Astrocyte (in vitro differentiated cells and primary cell): Measurements from ENCODE around the gene C11orf24. TPM values are rescaled to one million over a fixed set of nuclear protein-coding genes. Genes with fewer than 3 reads are reported as not detected.

Experiments used
- DNase-seq: peaks from one replicate; pipeline ENCODE4 v3.0.0-alpha.2; 2010; ENCODE audit warnings: low read depth
- FAIRE-seq: peaks from 2 replicates; lab custom pipeline; 2011; peaks lifted over from hg19 to GRCh38; lab: Jason Lieb, UNC
- H2AFZ ChIP-seq: 2 replicates; pipeline ENCODE4 v1.6.0; 2012; ENCODE audit warnings: low read depth, low read length, inconsistent platforms
- H3K27ac ChIP-seq: 2 replicates; pipeline ENCODE4 v1.5.1; 2011; ENCODE audit warnings: low read depth, low read length, inconsistent platforms
- H3K27me3 ChIP-seq: 2 replicates; pipeline ENCODE4 v1.6.0; 2011; ENCODE audit warnings: low read length, inconsistent platforms; ENCODE audit not compliant: insufficient read depth
- H3K36me3 ChIP-seq: 2 replicates; pipeline ENCODE4 v1.5.1; 2011; ENCODE audit warnings: low read length, inconsistent platforms; ENCODE audit not compliant: insufficient read depth
- H3K4me1 ChIP-seq: 2 replicates; pipeline ENCODE4 v1.5.1; 2011; ENCODE audit warnings: low read length, inconsistent platforms; ENCODE audit not compliant: insufficient read depth
- H3K4me2 ChIP-seq: 2 replicates; pipeline ENCODE4 v1.6.0; 2012; ENCODE audit warnings: low read length, inconsistent platforms
- H3K4me3 ChIP-seq: 2 replicates; pipeline ENCODE4 v1.5.1; 2011; ENCODE audit warnings: low read depth, mild to moderate bottlenecking, low read length, inconsistent platforms; ENCODE audit not compliant: insufficient read depth
- H3K79me2 ChIP-seq: 2 replicates; pipeline ENCODE4 v1.6.0; 2012; ENCODE audit warnings: mild to moderate bottlenecking, low read length, inconsistent platforms; ENCODE audit not compliant: insufficient read depth
- H3K9ac ChIP-seq: 2 replicates; pipeline ENCODE4 v1.6.0; 2012; ENCODE audit warnings: mild to moderate bottlenecking, low read length, inconsistent platforms
- H3K9me3 ChIP-seq: 2 replicates; pipeline ENCODE4 v1.5.1; 2012; ENCODE audit warnings: low read depth, mild to moderate bottlenecking, low read length, inconsistent platforms; ENCODE audit not compliant: insufficient read depth
- H4K20me1 ChIP-seq: 2 replicates; pipeline ENCODE4 v1.6.0; 2012; ENCODE audit warnings: low read length, inconsistent platforms; ENCODE audit not compliant: insufficient read depth
- H3K27ac Mint-ChIP-seq: one replicate; pipeline ENCODE4 v1.8.0; 2021; ENCODE audit warnings: mild to moderate bottlenecking, mixed read lengths; ENCODE audit not compliant: unreplicated experiment
- H3K27me3 Mint-ChIP-seq: one replicate; pipeline ENCODE4 v1.8.0; 2021; ENCODE audit warnings: low read depth, mixed read lengths; ENCODE audit not compliant: unreplicated experiment
- H3K36me3 Mint-ChIP-seq: one replicate; pipeline ENCODE4 v1.8.0; 2021; ENCODE audit warnings: low read depth, mixed read lengths; ENCODE audit not compliant: unreplicated experiment
- H3K4me1 Mint-ChIP-seq: one replicate; pipeline ENCODE4 v1.8.0; 2021; ENCODE audit warnings: low read depth, mixed read lengths; ENCODE audit not compliant: unreplicated experiment
- H3K4me3 Mint-ChIP-seq: one replicate; pipeline ENCODE4 v1.8.0; 2021; ENCODE audit warnings: mild to moderate bottlenecking, moderate library complexity, mixed read lengths; ENCODE audit not compliant: unreplicated experiment
- H3K9me3 Mint-ChIP-seq: one replicate; pipeline ENCODE4 v1.8.0; 2021; ENCODE audit warnings: mild to moderate bottlenecking, mixed read lengths; ENCODE audit not compliant: unreplicated experiment
- EZH2 ChIP-seq: IDR thresholded peaks from 2 replicates; pipeline ENCODE4 v1.6.1; 2012; ENCODE audit warnings: mild to moderate bottlenecking, low read length, inconsistent platforms; ENCODE audit not compliant: insufficient read depth
- total RNA-seq: library from RNA; stranded (reverse); gene quantifications from 2 replicates; pipeline ENCODE4 v1.2.1, GENCODE V29; 2021
- TF ChIP-seq, protein P1 (sequence below): IDR thresholded peaks from 2 replicates; pipeline ENCODE4 v1.5.1; 2011; ENCODE audit warnings: low read depth, mild to moderate bottlenecking, inconsistent platforms, low read length, moderate library complexity; ENCODE audit not compliant: insufficient read depth

C11orf24 gene
- total RNA-seq, 1 donor from 2014 or later, result 79.8 TPM

DNA sequence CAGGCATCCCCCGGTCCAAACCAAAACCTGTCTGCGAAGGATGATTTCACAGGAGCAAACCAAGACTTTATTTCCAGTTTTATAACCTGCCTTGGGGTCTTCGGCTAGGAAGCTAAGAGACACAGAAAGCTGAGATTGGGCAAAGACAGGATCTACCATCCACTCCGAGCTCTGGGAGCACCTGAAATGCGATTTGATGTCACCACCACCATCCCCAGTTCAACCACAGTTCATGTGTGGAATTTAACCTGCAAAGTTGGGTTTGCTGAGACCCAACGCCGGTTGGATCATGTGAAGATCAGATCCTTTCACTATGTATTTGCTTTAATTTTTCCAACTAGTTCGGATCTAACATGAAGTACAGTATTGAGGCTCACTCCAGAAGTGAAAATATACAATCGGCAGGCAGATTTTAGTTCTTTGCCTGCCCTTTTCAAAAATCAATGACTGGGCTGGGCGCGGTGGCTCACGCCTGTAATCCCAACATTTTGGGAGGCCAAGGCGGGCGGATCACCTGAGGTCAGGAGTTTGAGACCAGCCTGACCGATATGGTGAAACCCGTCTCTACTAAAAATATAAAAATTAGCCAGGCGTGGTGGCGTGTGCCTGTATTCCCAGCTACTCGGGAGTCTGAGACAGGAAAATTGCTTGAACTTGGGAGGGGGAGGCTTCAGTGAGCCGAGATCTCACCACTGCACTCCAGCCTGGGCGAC is 1.4 kb upstream of the C11orf24 start:
- Mint-ChIP-seq H3K36me3 (peaks cover 1% of the 10 kb centered on the region), H3K9me3 (no peaks in the 10 kb centered on the region), H3K27me3 (no peaks in the 10 kb centered on the region), H3K4me3 (peak overlapping the region; percentile 99), H3K27ac (no peak overlapping the region), H3K4me1 (peaks cover 22% of the 10 kb centered on the region)
- no peak for FAIRE-seq
- TF ChIP-seq EZH2, result no peak
- TF ChIP-seq, protein P1, sequence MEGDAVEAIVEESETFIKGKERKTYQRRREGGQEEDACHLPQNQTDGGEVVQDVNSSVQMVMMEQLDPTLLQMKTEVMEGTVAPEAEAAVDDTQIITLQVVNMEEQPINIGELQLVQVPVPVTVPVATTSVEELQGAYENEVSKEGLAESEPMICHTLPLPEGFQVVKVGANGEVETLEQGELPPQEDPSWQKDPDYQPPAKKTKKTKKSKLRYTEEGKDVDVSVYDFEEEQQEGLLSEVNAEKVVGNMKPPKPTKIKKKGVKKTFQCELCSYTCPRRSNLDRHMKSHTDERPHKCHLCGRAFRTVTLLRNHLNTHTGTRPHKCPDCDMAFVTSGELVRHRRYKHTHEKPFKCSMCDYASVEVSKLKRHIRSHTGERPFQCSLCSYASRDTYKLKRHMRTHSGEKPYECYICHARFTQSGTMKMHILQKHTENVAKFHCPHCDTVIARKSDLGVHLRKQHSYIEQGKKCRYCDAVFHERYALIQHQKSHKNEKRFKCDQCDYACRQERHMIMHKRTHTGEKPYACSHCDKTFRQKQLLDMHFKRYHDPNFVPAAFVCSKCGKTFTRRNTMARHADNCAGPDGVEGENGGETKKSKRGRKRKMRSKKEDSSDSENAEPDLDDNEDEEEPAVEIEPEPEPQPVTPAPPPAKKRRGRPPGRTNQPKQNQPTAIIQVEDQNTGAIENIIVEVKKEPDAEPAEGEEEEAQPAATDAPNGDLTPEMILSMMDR, result no peak
- Histone ChIP-seq H3K27me3 (no peaks in the 10 kb centered on the region), H4K20me1 (peaks cover 24% of the 10 kb centered on the region), H3K9me3 (no peaks in the 10 kb centered on the region), H3K27ac (no peak overlapping the region), H3K4me1 (peaks cover 18% of the 10 kb centered on the region), H3K9ac (no peak overlapping the region), H3K4me3 (no peak overlapping the region), H3K4me2 (peak overlapping the region; percentile 89), H2AFZ (no peak overlapping the region), H3K79me2 (peaks cover 35% of the 10 kb centered on the region), H3K36me3 (no peaks in the 10 kb centered on the region)
- no peak for DNase-seq

DNA sequence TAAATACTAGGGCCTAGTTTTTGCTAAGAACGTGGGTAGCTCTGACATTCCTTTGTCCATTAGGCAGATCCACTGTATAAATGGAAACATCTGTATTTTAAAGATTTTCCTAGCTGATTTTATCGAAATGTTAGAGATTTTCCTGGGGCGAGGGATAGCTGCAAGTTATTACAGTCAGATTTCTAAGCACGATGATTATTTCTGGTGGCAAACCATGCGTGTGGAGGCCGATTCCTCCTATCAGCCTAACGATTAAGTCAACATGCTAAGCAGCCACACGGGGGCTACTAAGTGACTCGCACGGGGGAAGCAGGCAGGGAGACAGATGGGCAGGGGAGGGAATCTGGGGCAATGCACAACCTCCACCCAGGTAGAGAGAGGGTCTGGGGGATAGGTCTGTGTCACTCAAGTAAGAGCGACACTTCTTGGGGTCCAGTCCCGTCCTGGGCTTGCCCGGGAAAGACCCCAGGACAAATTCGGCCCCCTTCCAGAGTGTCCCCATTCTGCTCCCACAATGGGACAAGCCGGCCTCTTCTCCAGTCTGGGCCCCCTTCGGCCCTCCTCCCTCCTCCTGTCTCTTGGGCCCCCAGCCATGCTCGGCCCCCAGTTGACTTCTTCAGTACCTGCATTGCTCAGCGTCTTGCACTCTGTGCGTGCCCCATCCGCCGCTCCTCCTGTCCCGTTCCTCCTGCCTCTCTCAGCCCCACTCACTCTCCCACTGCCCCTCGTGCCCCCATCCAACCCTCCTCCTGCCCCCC is 571 bp downstream of the C11orf24 start:
- Mint-ChIP-seq H3K27ac (peak overlapping the region; percentile 97), H3K4me1 (peaks cover 29% of the 10 kb centered on the region), H3K27me3 (no peaks in the 10 kb centered on the region), H3K9me3 (no peaks in the 10 kb centered on the region), H3K4me3 (peak overlapping the region; percentile 97), H3K36me3 (peaks cover 18% of the 10 kb centered on the region)
- FAIRE-seq (no peak), DNase-seq (peak; percentile 77)
- no peaks in the 10 kb centered on the region for H3K27me3 ChIP-seq
- H3K4me1 ChIP-seq, result peaks cover 18% of the 10 kb centered on the region
- H3K79me2 ChIP-seq, result peaks cover 54% of the 10 kb centered on the region
- no peaks in the 10 kb centered on the region for H3K9me3 ChIP-seq
- H3K9ac ChIP-seq, result peak overlapping the region; percentile 99
- H2AFZ ChIP-seq, result peak overlapping the region; percentile 25
- peak overlapping the region; percentile 94 for H3K27ac ChIP-seq
- peak overlapping the region; percentile 93 for H3K4me3 ChIP-seq
- H3K36me3 ChIP-seq, result peaks cover 15% of the 10 kb centered on the region
- peaks cover 44% of the 10 kb centered on the region for H4K20me1 ChIP-seq
- TF ChIP-seq, protein P1, result peak; percentile 47
- no peak for TF ChIP-seq EZH2
- H3K4me2 ChIP-seq, result peak overlapping the region; percentile 89
